Measurements from ENCODE around the gene CORO2B.

CORO2B gene

DNA sequence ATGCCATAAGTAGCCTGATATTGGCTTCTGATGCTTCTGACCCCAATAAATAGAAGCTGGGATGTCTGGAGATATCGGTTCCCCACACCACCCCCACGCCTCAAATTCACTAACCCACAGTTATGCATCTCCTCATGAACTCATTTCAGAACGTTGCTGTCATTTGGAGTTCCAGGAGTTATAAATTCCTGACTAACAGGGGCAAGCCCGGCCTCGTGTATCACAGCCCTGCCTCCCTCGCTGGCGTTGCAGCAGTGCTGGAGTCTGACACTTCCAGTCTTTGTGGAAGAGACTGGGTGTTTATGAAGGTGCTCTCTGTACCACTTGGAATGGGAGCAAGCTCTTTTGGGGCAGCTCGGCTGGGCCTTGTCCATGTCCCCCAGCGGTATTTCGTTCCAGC is 140.9 kb downstream of the CORO2B start:
- H3K4me3 ChIP-seq (ENCODE audit: low read depth, low read length): no peak overlapping the region
- no peaks in the 10 kb centered on the region for H3K27me3 ChIP-seq (replicated peaks)
- DNase-seq: no peak
- no peaks in the 10 kb centered on the region for H3K36me3 ChIP-seq (replicated peaks)
- TF ChIP-seq, protein P1, sequence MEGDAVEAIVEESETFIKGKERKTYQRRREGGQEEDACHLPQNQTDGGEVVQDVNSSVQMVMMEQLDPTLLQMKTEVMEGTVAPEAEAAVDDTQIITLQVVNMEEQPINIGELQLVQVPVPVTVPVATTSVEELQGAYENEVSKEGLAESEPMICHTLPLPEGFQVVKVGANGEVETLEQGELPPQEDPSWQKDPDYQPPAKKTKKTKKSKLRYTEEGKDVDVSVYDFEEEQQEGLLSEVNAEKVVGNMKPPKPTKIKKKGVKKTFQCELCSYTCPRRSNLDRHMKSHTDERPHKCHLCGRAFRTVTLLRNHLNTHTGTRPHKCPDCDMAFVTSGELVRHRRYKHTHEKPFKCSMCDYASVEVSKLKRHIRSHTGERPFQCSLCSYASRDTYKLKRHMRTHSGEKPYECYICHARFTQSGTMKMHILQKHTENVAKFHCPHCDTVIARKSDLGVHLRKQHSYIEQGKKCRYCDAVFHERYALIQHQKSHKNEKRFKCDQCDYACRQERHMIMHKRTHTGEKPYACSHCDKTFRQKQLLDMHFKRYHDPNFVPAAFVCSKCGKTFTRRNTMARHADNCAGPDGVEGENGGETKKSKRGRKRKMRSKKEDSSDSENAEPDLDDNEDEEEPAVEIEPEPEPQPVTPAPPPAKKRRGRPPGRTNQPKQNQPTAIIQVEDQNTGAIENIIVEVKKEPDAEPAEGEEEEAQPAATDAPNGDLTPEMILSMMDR (IDR thresholded peaks at IDR 0.05; ENCODE audit: low read depth, low read length, missing control alignments): no peak
- no peak overlapping the region for H3K27ac ChIP-seq
- in situ Hi-C loops (cut with HindIII; ENCODE audit: low pct_ligation_motif_present, low sequenced_read_pairs): no loop called here

DNA sequence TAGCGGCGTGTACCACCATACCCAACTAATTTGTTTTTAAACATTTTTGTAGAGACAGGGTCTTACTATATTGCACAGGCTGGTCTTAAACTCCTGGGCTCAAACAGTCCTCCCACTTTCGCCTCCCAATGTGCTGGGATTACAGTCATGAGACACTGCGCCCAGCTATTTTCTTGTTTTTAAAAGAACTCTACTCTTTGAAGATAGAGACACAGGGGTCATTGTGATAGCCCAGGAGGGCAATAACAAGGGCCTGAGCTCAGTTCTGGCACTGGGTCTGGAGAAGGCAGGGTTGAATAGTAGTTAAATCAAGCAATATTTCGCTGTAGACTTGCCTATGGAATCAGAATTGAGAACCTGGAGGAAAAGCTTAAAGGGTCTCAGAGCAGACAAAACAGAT is 143.1 kb downstream of the CORO2B start:
- TF ChIP-seq, protein P1 (IDR thresholded peaks at IDR 0.05; ENCODE audit: low read depth, low read length, missing control alignments): no peak
- no peaks in the 10 kb centered on the region for H3K27me3 ChIP-seq (replicated peaks)
- H3K36me3 ChIP-seq (replicated peaks): no peaks in the 10 kb centered on the region
- in situ Hi-C loops (cut with HindIII; ENCODE audit: low pct_ligation_motif_present, low sequenced_read_pairs): no loop called here
- no peak for DNase-seq
- H3K27ac ChIP-seq: no peak overlapping the region
- no peak overlapping the region for H3K4me3 ChIP-seq (ENCODE audit: low read depth, low read length)

DNA sequence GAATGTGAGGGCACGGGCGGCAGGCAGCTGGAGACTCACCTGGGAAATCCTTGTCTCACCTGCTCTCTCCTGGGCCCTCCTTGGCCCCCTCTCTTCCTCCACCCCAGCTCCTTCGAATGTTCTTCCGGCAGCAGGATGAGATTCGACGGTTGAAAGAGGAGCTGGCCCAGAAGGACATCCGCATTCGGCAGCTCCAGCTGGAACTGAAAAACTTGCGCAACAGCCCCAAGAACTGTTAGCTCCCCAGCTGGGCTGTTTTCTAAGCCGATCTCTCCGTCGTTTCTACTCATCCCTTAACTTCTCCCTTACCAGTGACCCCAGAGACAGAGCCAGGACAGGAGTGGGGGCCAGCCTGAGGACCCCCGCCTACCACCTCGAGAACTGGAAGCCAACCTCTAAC is 146.9 kb downstream of the CORO2B start:
- Histone ChIP-seq H3K4me3 (ENCODE audit: low read depth, low read length) (no peak overlapping the region), H3K36me3 (replicated peaks) (no peaks in the 10 kb centered on the region), H3K27ac (no peak overlapping the region), H3K27me3 (replicated peaks) (no peaks in the 10 kb centered on the region)
- DNase-seq: no peak
- in situ Hi-C loops (cut with HindIII; ENCODE audit: low pct_ligation_motif_present, low sequenced_read_pairs): no loop called here
- TF ChIP-seq, protein P1 (IDR thresholded peaks at IDR 0.05; ENCODE audit: low read depth, low read length, missing control alignments): no peak

DNA sequence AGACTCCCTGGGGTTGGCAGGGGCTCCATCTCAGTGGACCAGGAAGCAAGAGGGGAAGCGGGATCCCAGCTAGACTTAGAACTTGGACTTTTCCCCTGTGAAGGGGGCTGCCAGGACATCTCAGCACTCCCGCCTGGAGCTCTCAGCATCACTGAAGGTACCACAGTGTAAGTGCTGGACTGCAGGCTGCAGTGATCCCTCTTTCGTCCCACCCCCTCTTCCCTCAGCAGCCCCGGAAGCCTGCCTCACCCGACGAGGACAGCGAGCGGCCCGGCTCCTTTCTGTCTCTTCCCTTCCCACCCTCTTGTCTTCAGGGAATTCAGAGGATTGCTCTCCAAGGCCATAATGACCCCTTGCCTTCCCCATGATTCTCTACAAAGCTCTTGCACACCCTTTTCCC is 147.5 kb downstream of the CORO2B start:
- no peak overlapping the region for H3K27ac ChIP-seq

DNA sequence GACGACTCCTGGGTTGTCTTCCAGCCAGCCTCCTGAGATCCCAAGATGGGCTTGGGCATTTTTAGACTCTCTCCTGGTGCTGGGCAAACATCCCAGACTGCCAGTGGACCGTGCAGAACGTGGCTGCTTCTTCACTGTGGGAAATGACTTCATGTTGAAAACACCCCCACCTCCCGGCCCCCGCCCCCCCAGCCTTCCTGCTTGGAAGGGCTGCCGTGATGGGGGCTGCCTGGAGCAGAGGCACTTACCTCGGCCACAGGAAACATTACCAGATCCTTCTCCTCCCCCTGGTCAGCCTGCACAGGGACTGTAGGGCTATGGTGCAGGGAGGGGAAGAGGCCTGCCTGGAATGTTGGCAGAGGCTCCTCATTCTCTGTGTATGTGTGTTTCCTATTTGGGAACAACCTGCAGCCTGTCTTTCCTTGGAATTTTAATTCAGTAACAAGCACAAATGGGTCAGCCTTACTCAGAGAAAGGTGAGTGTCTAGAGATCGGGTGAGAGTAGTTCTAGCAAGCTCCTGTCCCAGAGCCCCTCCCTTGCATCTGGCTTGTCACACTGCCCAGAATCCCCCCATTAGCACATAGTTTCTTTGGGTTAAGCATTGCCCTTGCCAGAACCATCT is 151.1 kb downstream of the CORO2B start:
- TF ChIP-seq, protein P1 (IDR thresholded peaks at IDR 0.05; ENCODE audit: low read depth, low read length, missing control alignments): no peak
- Histone ChIP-seq H3K27me3 (replicated peaks) (peaks cover 2% of the 10 kb centered on the region), H3K27ac (no peak overlapping the region), H3K4me3 (ENCODE audit: low read depth, low read length) (no peak overlapping the region), H3K36me3 (replicated peaks) (no peaks in the 10 kb centered on the region)
- in situ Hi-C loops (cut with HindIII; ENCODE audit: low pct_ligation_motif_present, low sequenced_read_pairs): no loop called here
- DNase-seq: no peak

More for the DNA sequence above, 147.5 kb downstream of the CORO2B start:
- Histone ChIP-seq H3K4me3 (ENCODE audit: low read depth, low read length) (no peak overlapping the region), H3K27me3 (replicated peaks) (no peaks in the 10 kb centered on the region), H3K36me3 (replicated peaks) (no peaks in the 10 kb centered on the region)
- in situ Hi-C loops (cut with HindIII; ENCODE audit: low pct_ligation_motif_present, low sequenced_read_pairs): no loop called here
- no peak for DNase-seq
- TF ChIP-seq, protein P1 (IDR thresholded peaks at IDR 0.05; ENCODE audit: low read depth, low read length, missing control alignments): no peak

DNA sequence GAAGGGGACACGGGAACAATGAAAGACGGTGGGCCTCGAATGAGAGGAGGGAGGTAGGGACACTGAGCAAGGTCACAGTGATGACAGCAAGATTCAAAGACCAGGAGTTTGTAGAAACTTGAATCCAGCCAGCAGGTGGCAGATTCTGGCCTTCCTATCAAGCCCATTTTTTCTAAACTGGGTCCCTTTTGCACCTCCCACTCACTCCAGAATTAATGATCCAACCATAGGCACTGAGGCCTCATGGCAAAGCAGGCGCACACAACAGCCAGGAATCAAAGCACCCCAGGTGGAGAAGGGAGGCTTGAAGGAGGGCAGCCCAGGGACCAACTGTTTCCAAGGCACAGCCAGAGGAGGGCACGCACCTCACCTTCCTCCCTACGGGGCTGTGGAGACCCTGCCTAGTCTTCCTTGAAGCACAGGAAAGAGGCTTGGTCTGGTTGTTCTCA is 151.7 kb downstream of the CORO2B start:
- no peak overlapping the region for H3K27ac ChIP-seq
- DNase-seq: peak; percentile 39
- TF ChIP-seq, protein P1 (IDR thresholded peaks at IDR 0.05; ENCODE audit: low read depth, low read length, missing control alignments): peak; percentile 63
- no peaks in the 10 kb centered on the region for H3K36me3 ChIP-seq (replicated peaks)
- H3K4me3 ChIP-seq (ENCODE audit: low read depth, low read length): no peak overlapping the region
- H3K27me3 ChIP-seq (replicated peaks): peaks cover 2% of the 10 kb centered on the region
- in situ Hi-C loops (cut with HindIII; ENCODE audit: low pct_ligation_motif_present, low sequenced_read_pairs): no loop called here
